ENCODE results near the gene NR1I3. TPM values are rescaled to one million over a fixed set of nuclear protein-coding genes. Genes with fewer than 3 reads are reported as not detected.

NR1I3 gene
- total RNA-seq, 6 donors from 2014 or later: not detected

GRCh38 chr1:161265305-161265704 is 27.3 kb upstream of the NR1I3 start:
- Histone ChIP-seq H3K36me3 (no peaks in the 10 kb centered on the region), H3K27ac (no peak overlapping the region), H3K4me3 (no peak overlapping the region), H3K4me1 (peaks cover 0 to 4% (median 0%) of the 10 kb centered on the region in 4 donors), H3K9me3 (no peaks in the 10 kb centered on the region), H3K27me3 (no peaks in the 10 kb centered on the region)
- TF ChIP-seq CTCF (IDR thresholded peaks at IDR 0.05): no peak
- TF ChIP-seq POLR2AphosphoS5 (IDR thresholded peaks at IDR 0.05): no peak
- no peak for TF ChIP-seq EP300 (IDR thresholded peaks at IDR 0.05)
- TF ChIP-seq POLR2A (IDR thresholded peaks at IDR 0.05): no peak
- DNase-seq: no peak
- ATAC-seq (ENCODE audit: low FRiP score in 2 of 2): no peak
- WGBS, 2 donors: 76 to 82% methylated on average over 5 of the region's 5 CpGs

GRCh38 chr1:161261261-161262235 is 23.5 kb upstream of the NR1I3 start:
- Histone ChIP-seq H3K27ac (no peak overlapping the region), H3K4me3 (no peak overlapping the region), H3K9me3 (peaks cover 0 to 11% (median 9%) of the 10 kb centered on the region in 4 donors), H3K27me3 (peaks cover 0 to 13% (median 3%) of the 10 kb centered on the region in 4 donors), H3K4me1 (peaks cover 5 to 19% (median 9%) of the 10 kb centered on the region in 4 donors), H3K36me3 (no peaks in the 10 kb centered on the region)
- 82 to 84% methylated on average over 12 of the region's 12 CpGs for WGBS, 2 donors
- ATAC-seq (ENCODE audit: low FRiP score in 2 of 2): no peak
- no peak for DNase-seq
- TF ChIP-seq CTCF (IDR thresholded peaks at IDR 0.05) (no peak), POLR2A (IDR thresholded peaks at IDR 0.05) (no peak), EP300 (IDR thresholded peaks at IDR 0.05) (no peak), POLR2AphosphoS5 (IDR thresholded peaks at IDR 0.05) (no peak)

- Histone ChIP-seq H3K27me3 (peaks cover 0 to 13% (median 3%) of the 10 kb centered on the region in 4 donors), H3K36me3 (no peaks in the 10 kb centered on the region), H3K27ac (no peak overlapping the region), H3K9me3 (peaks cover 0 to 12% (median 9%) of the 10 kb centered on the region in 4 donors), H3K4me1 (peaks cover 5 to 19% (median 9%) of the 10 kb centered on the region in 4 donors), H3K4me3 (no peak overlapping the region)
- DNase-seq (peak in 1 of 2 donors; percentile 50), ATAC-seq (ENCODE audit: low FRiP score in 2 of 2) (no peak)
- WGBS, 2 donors: 48% methylated on average over 9 of the region's 9 CpGs
- TF ChIP-seq EP300 (IDR thresholded peaks at IDR 0.05) (no peak), CTCF (IDR thresholded peaks at IDR 0.05) (no peak), POLR2AphosphoS5 (IDR thresholded peaks at IDR 0.05) (no peak), POLR2A (IDR thresholded peaks at IDR 0.05) (no peak)
Measured at GRCh38 chr1:161260376-161261260, 22.6 kb upstream of the NR1I3 start.

GRCh38 chr1:161259765-161260164 is 21.8 kb upstream of the NR1I3 start:
- H3K27me3 ChIP-seq: peaks cover 0 to 13% (median 3%) of the 10 kb centered on the region in 4 donors
- H3K27ac ChIP-seq: no peak overlapping the region
- TF ChIP-seq CTCF (IDR thresholded peaks at IDR 0.05) (no peak), EP300 (IDR thresholded peaks at IDR 0.05) (no peak), POLR2A (IDR thresholded peaks at IDR 0.05) (no peak), POLR2AphosphoS5 (IDR thresholded peaks at IDR 0.05) (no peak)
- H3K36me3 ChIP-seq: no peaks in the 10 kb centered on the region
- ATAC-seq (ENCODE audit: low FRiP score in 2 of 2): no peak
- peaks cover 5 to 19% (median 9%) of the 10 kb centered on the region in 4 donors for H3K4me1 ChIP-seq
- WGBS, 2 donors: 60 to 74% methylated on average over 1 of the region's 1 CpG
- H3K4me3 ChIP-seq: no peak overlapping the region
- DNase-seq: no peak
- H3K9me3 ChIP-seq: peaks cover 0 to 12% (median 9%) of the 10 kb centered on the region in 4 donors

All from upper lobe of left lung (tissue), 6 donors.